Activated CD4-positive, CD25-positive, alpha-beta regulatory T cell treated with anti-CD3 and anti-CD28 coated beads, Interleukin-2, amount 50 U/mL, for 24 hours (primary cell): ENCODE measurements around the gene TMEM236.

Experiments used
- ATAC-seq, 2 donors: fragments of 150-1000 bp; cut with Tn5 transposase; one replicate each; pipeline ENCODE4 v1.10.0; 2021; ENCODE audit warnings: mild to moderate bottlenecking in 1 of 2, moderate library complexity in 1 of 2

TMEM236 gene

GRCh38 chr10:17831896-17832295 is 79.9 kb downstream of the TMEM236 start:
- no peak for ATAC-seq

- no peak for ATAC-seq
These were observed 81.7 kb downstream of the TMEM236 start for GRCh38 chr10:17833656-17834055.

- no peak for ATAC-seq
These were observed 83.7 kb downstream of the TMEM236 start for GRCh38 chr10:17835688-17836087.

GRCh38 chr10:17836942-17837341 is 84.9 kb downstream of the TMEM236 start:
- no peak for ATAC-seq

GRCh38 chr10:17838080-17838648 is 86.2 kb downstream of the TMEM236 start:
- no peak for ATAC-seq

GRCh38 chr10:17841050-17841449 is 89.0 kb downstream of the TMEM236 start:
- ATAC-seq, result no peak

- ATAC-seq, result no peak
These were observed 90.6 kb downstream of the TMEM236 start for GRCh38 chr10:17842641-17843040.

- peak; percentile 53 to 58 for ATAC-seq
These were observed 95.7 kb downstream of the TMEM236 start for GRCh38 chr10:17847585-17848296.

- ATAC-seq, result no peak
These were observed 96.6 kb downstream of the TMEM236 start for GRCh38 chr10:17848646-17849045.
